Gastroesophageal sphincter (tissue), 3 donors: ENCODE results near the gene SPART.

Source experiments
- CTCF ChIP-seq, 4 experiments: fragments of 200-600 bp in 2 of 4; fragments of 450-650 bp in 2 of 4; sonication (generic) in 1 of 4; IDR thresholded peaks; one replicate each; pipeline ENCODE4 v1.5.1; 2017 to 2019; ENCODE audit warnings: antibody characterized with exemption in 4 of 4, mild to moderate bottlenecking in 2 of 4, moderate library complexity in 2 of 4
- POLR2A ChIP-seq, 2 donors: fragments of 450-650 bp; IDR thresholded peaks; one replicate each; pipeline ENCODE4 v1.6.1; 2017; ENCODE audit warnings: antibody characterized with exemption in 2 of 2, mild to moderate bottlenecking in 2 of 2, moderate library complexity in 1 of 2

GRCh38 chr13:36258831-36259230 lies 87.4 kb downstream of the SPART start:
- TF ChIP-seq CTCF (IDR thresholded peaks at IDR 0.05) (no peak), POLR2A (IDR thresholded peaks at IDR 0.05) (no peak)
